Loucy (cell line): ENCODE measurements around the gene TAPBP.

Source experiments
- H2AFZ ChIP-seq: fragments of 200-600 bp; sonication (generic); 2 replicates; pipeline ENCODE4 v1.6.0; 2016; ENCODE audit warnings: antibody characterized with exemption, mild to moderate bottlenecking, low read length, moderate library complexity
- H3F3A ChIP-seq: fragments of 200-600 bp; 2 replicates; pipeline ENCODE4 v1.6.0; 2016; ENCODE audit warnings: antibody characterized with exemption, low read depth, mild to moderate bottlenecking
- H3K27me3 ChIP-seq: fragments of 200-600 bp; sonication (generic); 2 replicates; pipeline ENCODE4 v1.6.1; 2014; ENCODE audit warnings: low read length, mild to moderate bottlenecking; ENCODE audit not compliant: insufficient read depth, poor library complexity, severe bottlenecking
- H3K36me3 ChIP-seq: fragments of 200-600 bp; sonication (generic); 2 replicates; pipeline ENCODE4 v1.6.1; 2016; ENCODE audit warnings: low read length; ENCODE audit not compliant: insufficient read depth
- H3K4me1 ChIP-seq: fragments of 200-600 bp; sonication (generic); 2 replicates; pipeline ENCODE4 v1.5.1; 2014; ENCODE audit warnings: low read length, mild to moderate bottlenecking; ENCODE audit not compliant: insufficient read depth, poor library complexity, severe bottlenecking
- H3K4me2 ChIP-seq: fragments of 200-600 bp; sonication (generic); 2 replicates; pipeline ENCODE4 v1.6.0; 2014; ENCODE audit warnings: antibody characterized with exemption, low read length, low read depth, mild to moderate bottlenecking; ENCODE audit not compliant: poor library complexity, severe bottlenecking
- H3K4me3 ChIP-seq: fragments of 200-600 bp; sonication (generic); 2 replicates; pipeline ENCODE4 v1.5.1; 2014; ENCODE audit warnings: low read length, mild to moderate bottlenecking, mixed read lengths; ENCODE audit not compliant: poor library complexity, severe bottlenecking
- H3K79me2 ChIP-seq: fragments of 200-600 bp; sonication (generic); 2 replicates; pipeline ENCODE4 v1.6.1; 2014; ENCODE audit warnings: low read length; ENCODE audit not compliant: insufficient read depth
- H3K9ac ChIP-seq: fragments of 200-600 bp; sonication (generic); 2 replicates; pipeline ENCODE4 v1.6.0; 2014; ENCODE audit warnings: mild to moderate bottlenecking, low read depth, low read length, moderate library complexity; ENCODE audit not compliant: poor library complexity, severe bottlenecking
- H3K9me2 ChIP-seq: fragments of 200-600 bp; sonication (generic); replicated peaks from 2 replicates; pipeline ENCODE4 v1.6.1; 2016; ENCODE audit warnings: low read depth, low read length, mixed read lengths
- H3K9me3 ChIP-seq: fragments of 200-600 bp; sonication (generic); 2 replicates; pipeline ENCODE4 v1.6.1; 2014; ENCODE audit warnings: mild to moderate bottlenecking, antibody characterized with exemption, low read length, low read depth; ENCODE audit not compliant: insufficient read depth
- H4K20me1 ChIP-seq: fragments of 200-600 bp; sonication (generic); 2 replicates; pipeline ENCODE4 v1.6.0; 2014; ENCODE audit warnings: antibody characterized with exemption, low read length, mild to moderate bottlenecking; ENCODE audit not compliant: insufficient read depth, poor library complexity, severe bottlenecking
- EZH2phosphoT487 ChIP-seq: fragments of 200-600 bp; IDR thresholded peaks from 2 replicates; pipeline ENCODE4 v1.6.1; 2018; ENCODE audit warnings: antibody characterized with exemption, mild to moderate bottlenecking, moderate library complexity, borderline replicate concordance
- TF ChIP-seq, protein P1 (sequence below): fragments of 200-600 bp; sonication (generic); conservative IDR thresholded peaks from 2 replicates; pipeline ENCODE4 v1.5.1; 2014; ENCODE audit warnings: mild to moderate bottlenecking, antibody characterized with exemption, low read length

Gene TAPBP

DNA sequence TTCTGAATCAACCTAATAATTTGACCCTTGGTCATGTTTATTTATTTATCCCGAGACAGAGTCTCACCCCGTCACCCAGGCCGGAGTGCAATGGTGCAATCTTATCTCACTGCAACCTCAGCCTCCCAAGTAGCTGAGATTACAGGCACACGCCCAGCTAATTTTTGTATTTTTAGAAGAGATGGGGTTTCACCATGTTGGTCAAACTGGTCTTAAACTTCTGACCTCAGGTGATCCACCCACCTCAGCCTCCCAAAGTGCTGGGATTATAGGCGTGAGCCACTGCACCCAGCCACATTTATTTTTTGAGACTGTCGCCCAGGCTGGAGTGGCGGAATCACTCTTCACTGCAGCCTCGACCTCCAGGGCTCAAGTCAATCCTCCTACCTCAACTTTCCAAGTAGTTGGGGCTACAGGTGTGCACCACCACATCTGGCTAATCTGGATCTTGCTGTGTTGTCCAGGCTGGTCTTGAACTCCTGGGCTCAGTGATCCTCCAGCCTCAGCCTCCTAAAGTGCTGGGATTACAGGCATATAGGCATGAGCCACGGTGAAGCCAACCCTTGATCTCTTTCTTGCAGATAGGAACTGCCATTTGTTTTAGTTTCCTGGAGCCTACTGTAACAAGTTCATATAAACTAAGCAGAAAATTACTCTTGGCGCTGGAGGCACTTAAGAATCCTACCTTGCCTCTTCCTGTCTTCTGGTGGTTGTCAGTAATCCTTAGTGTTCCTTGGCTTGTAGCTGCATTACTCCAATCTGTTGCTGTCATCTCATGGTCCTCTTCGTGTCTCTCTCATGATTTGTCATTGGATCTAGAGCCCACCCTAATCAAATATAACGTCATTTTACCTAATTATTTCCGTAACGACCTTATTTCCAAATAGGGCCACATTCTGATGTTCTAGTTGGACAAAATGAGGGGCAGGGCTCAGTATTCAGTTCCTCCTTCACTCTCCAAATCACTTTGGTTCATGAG lies 39.7 kb downstream of the TAPBP start:
- H3K27me3 ChIP-seq, result peaks cover 6% of the 10 kb centered on the region
- no peak for TF ChIP-seq EZH2phosphoT487
- TF ChIP-seq, protein P1, sequence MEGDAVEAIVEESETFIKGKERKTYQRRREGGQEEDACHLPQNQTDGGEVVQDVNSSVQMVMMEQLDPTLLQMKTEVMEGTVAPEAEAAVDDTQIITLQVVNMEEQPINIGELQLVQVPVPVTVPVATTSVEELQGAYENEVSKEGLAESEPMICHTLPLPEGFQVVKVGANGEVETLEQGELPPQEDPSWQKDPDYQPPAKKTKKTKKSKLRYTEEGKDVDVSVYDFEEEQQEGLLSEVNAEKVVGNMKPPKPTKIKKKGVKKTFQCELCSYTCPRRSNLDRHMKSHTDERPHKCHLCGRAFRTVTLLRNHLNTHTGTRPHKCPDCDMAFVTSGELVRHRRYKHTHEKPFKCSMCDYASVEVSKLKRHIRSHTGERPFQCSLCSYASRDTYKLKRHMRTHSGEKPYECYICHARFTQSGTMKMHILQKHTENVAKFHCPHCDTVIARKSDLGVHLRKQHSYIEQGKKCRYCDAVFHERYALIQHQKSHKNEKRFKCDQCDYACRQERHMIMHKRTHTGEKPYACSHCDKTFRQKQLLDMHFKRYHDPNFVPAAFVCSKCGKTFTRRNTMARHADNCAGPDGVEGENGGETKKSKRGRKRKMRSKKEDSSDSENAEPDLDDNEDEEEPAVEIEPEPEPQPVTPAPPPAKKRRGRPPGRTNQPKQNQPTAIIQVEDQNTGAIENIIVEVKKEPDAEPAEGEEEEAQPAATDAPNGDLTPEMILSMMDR, result no peak
- peak overlapping the region; percentile 95 for H3K4me3 ChIP-seq
- H4K20me1 ChIP-seq, result peaks cover 47% of the 10 kb centered on the region
- peaks cover 10% of the 10 kb centered on the region; the same call in 1 of the 2 replicates for H3F3A ChIP-seq
- peaks cover 47% of the 10 kb centered on the region for H3K4me1 ChIP-seq
- no peaks in the 10 kb centered on the region for H3K9me2 ChIP-seq
- H3K36me3 ChIP-seq, result peaks cover 39% of the 10 kb centered on the region
- peaks cover 70% of the 10 kb centered on the region for H3K79me2 ChIP-seq
- no peak overlapping the region for H2AFZ ChIP-seq
- H3K9ac ChIP-seq, result peak overlapping the region; percentile 94
- H3K4me2 ChIP-seq, result peak overlapping the region; percentile 99
- no peaks in the 10 kb centered on the region for H3K9me3 ChIP-seq

DNA sequence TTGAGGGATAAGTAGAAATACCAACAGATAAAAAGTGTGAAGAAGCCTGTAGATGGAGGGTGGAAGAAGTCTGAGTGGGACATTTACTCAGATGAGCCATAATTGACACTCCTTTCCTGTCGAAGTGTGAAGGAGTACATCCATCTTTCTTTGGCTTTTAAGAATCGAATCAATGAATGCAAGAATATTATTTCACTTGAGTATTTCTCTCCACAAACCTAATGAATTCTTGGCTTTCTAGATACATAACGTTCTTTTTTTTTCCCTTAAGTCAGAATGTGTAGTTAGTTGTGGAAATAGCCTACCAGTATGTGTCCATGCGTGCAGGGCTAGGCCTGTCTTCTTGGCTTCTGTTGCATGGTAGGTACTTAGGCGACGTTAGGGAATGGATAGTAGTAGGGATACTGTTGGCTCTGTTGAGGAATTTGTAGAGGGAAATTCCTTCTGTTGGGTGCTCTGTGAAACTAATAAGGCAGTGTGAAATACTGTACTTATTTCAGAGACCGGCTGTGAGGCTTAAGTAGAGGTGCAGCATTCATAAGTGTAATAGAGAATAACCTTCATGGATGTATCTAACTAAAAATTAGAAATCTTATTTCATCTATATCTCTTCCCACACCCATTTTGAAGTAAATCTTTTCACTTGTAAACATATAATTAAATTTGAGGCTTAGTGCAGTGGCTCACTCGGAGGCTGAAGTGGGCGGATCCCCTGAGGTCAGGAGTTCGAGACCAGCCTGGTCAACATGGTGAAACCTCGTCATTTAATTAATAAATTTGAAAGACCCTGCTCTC lies 40.6 kb downstream of the TAPBP start:
- Histone ChIP-seq H3K4me2 (peak overlapping the region; percentile 99), H3K4me1 (peaks cover 47% of the 10 kb centered on the region), H3K9me2 (no peaks in the 10 kb centered on the region), H3K27me3 (peaks cover 6% of the 10 kb centered on the region), H2AFZ (no peak overlapping the region), H3K9me3 (no peaks in the 10 kb centered on the region), H3K9ac (peak overlapping the region; percentile 94), H3K4me3 (peak overlapping the region; percentile 95), H3K79me2 (peaks cover 77% of the 10 kb centered on the region), H4K20me1 (peaks cover 47% of the 10 kb centered on the region), H3F3A (peaks cover 8% of the 10 kb centered on the region; the same call in 1 of the 2 replicates), H3K36me3 (peaks cover 35% of the 10 kb centered on the region)
- TF ChIP-seq EZH2phosphoT487, result no peak
- TF ChIP-seq, protein P1, result no peak

DNA sequence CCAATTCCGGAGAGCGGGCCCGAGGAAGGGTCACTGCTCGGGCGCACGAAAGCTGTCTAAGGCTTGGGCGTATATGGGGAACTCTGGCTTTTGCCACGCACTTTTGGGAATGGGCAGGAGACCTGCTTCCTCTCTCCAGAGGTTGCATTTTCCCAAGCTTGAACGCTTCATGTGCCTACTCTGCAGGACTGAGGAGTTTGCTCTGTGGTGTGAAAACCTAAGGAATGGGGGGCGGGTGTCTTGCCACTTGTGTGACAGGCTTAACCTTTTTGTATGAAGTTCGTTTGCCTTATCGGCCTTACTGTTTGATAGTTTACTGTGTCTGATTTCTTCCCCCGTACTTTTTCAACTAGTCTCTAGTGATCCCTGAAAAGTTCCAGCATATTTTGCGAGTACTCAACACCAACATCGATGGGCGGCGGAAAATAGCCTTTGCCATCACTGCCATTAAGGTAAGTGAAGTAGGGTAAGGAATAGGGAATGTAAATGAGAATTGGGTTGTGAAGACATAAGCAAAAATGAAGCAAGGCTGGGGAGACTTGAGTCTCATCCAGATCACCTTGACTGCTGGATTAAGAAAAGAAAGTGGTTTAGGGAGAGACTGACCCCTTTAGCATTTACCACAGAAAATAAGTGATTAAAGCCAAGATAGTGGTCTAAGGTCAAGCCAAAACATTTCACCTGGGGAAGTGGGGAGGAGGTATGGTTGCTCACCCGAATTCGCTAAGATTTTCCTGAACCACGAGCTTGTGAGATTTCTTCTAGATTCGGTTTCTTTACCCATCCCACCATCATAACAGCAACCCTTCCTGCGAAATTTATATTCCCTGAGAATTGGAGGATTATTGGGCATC lies 41.4 kb downstream of the TAPBP start:
- Histone ChIP-seq H3K9me3 (no peaks in the 10 kb centered on the region), H3K27me3 (peaks cover 6% of the 10 kb centered on the region), H3K9me2 (no peaks in the 10 kb centered on the region), H4K20me1 (peaks cover 47% of the 10 kb centered on the region), H3K4me1 (peaks cover 47% of the 10 kb centered on the region), H3K79me2 (peaks cover 77% of the 10 kb centered on the region), H3K4me2 (peak overlapping the region; percentile 99), H3K9ac (peak overlapping the region; percentile 94), H3K4me3 (peak overlapping the region; percentile 95), H2AFZ (no peak overlapping the region), H3F3A (peaks cover 5% of the 10 kb centered on the region; the same call in 1 of the 2 replicates), H3K36me3 (peaks cover 43% of the 10 kb centered on the region)
- TF ChIP-seq, protein P1, result no peak
- no peak for TF ChIP-seq EZH2phosphoT487
